HL-60/S4 treated with phorbol 12-myristate 13-acetate at 8.2 ng/mL for 4 days and 3 days (cell line): Measurements from ENCODE around the gene CEBPG.

Source experiments
- in situ Hi-C: fragments of 300-500 bp; cut with MboI; formaldehyde crosslinking; loops from 2 replicates; pipeline ENCODE4 v1.15.0; 2022; ENCODE audit warnings: low sequenced_read_pairs

Gene CEBPG

DNA sequence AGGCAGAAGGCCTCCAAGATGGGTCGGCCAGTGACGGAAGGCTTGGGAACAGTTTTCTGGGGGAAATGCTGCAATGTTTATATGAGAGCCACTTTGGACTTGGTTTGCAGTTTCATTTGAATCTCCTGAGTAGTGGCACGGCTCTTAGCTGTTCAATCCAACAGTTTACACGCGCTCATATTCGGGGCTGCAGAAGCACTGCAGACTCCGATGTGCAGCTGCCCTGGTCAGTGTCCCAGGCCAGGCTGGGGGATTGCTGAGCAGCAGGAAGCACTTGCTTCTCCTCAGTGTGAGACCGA, 31.7 kb downstream of the CEBPG start:
- in situ Hi-C loops: loop anchor here (10.0 to 25.0 kb wide), 3 partner anchors 100 to 268 kb away; partner anchors contain the start of genes CEBPA and WDR88

DNA sequence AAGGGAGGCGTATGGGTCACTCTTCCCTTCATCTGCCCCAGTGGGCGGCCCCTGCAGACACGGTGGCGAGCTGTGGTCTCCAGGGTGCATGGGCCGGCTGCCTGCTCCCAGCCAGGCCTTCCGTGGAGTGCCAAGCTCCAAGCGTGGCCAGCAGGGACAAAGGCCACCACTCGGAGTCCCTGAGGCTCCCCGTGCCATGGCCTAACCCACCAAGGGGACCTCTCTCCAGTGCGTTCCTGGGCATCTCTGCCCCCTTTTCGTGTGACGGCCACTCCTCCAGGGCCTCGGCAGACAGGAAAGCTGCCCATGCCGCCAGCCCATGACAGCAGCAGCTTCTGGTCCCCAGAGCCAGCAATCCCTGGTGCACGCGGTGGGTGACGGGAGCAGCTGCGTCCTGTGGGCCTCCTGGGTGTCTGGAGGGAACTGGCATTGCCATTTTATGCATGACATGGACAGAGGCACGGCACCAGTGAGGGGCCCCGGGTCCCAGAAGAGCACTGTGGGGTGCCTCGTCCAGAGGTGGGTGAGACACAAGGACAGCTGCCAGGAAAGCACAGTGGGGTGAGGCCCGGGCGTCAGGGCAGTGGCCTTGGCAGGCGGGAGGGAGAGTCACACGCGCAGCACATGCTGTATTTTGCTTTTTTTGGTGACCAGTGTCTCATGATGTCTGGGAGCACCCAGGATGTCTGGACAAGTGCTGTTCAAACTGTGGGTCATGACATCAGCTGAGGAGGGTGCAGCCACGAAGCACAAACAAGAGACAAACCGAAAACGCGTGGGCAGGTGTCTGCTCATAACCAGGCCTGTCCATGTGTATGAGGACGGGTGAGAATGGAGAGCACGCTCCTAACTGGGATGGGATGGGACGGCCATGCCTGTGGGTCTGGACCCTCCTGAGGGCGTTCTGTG, 32.3 kb downstream of the CEBPG start:
- in situ Hi-C loops: loop anchor here (10.0 to 25.0 kb wide), 3 partner anchors 101 to 269 kb away; partner anchors contain the start of genes CEBPA and WDR88

DNA sequence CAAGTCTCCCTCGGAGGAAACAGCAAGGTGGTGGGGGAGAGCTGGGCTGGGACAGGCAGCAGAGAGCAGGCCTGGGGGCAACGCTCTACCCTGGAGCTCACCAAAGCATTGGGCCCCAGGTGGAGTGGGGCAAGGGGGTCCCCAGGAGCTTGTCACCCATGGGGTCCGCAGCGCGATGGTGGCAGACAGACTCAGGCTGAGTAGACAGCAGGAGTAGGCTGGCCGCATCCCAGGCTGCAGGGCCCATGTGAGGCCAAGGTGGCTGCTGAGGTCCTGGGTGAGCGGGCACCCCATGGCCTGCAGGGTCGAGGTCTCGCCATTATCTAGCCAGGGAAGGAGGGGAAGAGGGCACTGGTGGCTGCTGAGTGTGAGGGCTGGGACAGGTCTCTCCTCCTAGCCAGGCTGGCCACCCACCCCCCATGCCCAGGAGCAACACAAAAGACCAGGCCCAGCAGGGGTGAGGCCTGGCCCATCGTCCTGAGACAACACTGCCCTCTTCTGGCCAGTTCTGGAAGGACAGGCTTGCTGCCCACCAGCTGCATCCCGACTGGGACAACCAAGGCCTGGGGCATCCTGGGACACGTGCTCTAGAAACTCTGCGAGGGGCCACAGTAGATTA, 33.1 kb downstream of the CEBPG start:
- in situ Hi-C loops: loop anchor here (10.0 to 25.0 kb wide), 3 partner anchors 102 to 269 kb away; partner anchors contain the start of genes CEBPA and WDR88

DNA sequence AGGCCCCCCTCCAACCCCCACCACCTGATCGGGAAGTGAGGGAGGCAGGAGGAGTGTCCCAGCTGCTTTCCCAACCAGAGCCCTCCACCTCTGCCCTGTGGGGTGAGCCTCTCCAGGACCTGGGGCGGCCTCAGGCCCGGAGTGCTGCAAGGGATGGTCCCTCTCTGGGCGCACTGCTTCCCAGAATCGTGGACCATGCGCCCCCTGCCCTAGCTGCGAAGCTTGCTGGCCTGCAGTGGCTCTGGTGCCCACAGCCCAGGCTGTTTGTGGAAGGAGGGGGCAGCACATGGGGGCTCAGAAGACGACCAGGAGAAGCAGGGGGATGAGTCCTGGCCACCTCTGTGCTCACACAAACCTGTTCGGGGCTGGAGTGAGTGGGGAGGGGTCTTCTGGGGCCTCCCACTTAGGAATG, 33.6 kb downstream of the CEBPG start:
- in situ Hi-C loops: loop anchor here (10.0 to 25.0 kb wide), 3 partner anchors 102 to 270 kb away; partner anchors contain the start of genes CEBPA and WDR88

DNA sequence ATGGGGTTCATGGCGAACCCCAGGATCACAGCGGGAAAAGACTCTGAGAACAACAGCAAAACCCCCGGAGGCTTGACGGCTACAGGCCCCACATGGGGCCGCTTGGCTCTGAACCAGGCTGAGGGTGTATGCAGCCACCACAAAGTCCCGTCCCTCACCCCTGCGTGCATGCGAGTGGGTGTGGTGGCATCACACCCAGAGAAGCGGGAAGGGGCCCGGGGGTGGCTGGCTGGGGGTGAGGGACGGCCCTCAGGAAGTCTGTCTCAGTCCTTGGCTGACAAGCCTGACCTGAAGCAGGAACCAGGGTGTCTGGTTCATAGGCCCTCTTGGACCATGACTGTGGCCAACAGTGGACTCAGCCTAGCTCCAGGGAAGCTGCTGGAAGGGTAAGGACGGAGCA, 34.2 kb downstream of the CEBPG start:
- in situ Hi-C loops: loop anchor here (10.0 to 25.0 kb wide), 3 partner anchors 103 to 270 kb away; partner anchors contain the start of genes CEBPA and WDR88

DNA sequence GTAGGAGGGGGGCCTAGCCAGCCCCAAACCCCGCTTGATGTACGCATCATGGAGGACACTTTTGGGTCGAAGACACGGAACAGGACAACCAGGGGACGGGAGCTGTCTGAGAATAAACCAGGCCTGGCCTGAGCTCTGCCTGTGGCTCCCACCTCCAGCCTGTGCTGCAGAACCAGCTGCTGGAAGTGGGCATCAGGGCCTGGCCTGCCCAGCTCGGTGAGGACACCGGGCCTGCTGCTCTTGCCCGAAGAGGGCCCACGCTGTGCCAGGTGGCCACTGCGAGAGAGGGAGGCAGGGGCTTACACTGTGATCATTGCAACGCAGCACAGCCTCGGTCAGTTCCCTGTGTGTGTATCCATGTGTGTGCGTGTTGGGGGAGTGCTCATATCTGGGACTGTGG, 34.6 kb downstream of the CEBPG start:
- in situ Hi-C loops: loop anchor here (10.0 to 25.0 kb wide), 3 partner anchors 103 to 271 kb away; partner anchors contain the start of genes CEBPA and WDR88

DNA sequence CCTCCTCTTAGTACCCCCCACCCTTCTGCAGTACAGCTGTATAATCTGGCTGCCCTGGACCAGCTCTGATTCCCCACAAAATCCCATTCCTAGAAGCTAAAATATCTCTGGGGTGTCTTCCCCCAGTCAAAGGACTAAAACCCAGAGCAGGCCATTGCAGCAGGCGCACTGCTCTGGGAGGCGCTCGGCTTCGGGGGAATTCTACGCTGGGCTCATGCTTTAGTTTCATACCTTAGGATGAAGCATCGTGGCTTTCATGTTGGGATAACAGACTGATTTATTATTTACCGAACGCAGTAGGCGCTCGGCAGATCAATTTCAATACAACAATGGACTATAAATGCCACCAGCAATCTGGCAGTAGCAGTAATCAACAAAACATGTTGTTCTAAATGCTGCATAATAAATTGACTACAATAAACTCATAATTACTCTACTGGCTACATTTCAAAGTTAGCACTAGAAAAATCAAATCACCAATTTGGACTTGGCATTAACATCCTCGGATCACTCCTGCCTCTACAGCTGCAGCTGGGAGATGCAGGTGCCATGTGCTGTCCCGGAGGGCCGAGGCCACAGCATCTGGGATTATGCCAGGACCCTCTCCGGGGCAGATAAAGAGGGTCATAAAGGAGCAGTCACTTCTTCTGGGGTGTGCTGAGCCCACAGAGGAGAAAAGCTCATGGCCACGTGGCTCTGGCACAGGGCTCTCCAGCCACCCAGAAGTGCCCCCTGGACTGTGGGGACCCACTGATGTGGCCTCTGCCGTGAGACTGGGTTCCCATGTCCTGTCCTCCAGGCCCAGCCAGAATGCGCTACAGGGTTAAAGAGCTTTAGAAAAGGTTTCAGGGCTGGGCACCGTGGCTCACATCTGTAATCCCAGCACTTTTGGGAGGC, 35.3 kb downstream of the CEBPG start:
- in situ Hi-C loops: loop anchor here (10.0 to 25.0 kb wide), 3 partner anchors 104 to 271 kb away; partner anchors contain the start of genes CEBPA and WDR88

DNA sequence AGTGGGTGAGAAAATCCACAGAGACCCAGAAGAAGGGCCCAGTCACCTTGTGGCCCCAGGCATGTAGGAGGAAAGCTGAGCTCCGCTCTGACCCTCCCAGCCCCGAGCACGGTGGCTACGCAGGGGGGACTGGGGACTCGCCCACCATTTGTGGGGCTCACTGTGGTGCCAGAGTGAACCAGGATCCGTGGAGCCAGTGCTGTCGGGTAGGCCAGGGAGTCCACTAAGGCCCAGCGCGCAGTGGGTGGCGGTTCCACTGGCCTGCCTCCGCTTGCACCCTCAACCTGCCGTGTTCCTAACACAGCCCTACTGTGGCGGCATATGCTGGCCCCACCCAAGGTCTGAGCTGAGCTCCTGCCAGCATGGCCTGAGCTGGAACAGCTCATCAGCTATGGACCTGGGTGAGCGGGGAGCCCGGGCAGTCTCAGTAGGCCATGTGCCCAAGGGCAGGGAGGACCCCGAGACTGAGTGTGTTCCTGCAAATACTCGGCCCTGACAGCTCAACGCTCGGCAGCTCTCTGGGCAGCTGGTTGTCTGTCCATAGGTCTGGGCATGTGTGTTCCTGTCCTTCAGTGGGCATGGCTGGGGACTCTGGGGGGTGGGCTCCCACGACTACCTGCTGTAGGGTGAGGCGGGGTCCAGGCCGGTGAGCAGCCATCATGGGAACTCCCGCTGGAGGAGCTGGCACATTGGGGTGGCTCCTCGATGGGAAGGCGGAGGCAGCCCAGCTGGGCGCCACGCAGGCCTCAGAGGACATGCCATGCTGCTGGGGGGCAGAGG, 36.6 kb downstream of the CEBPG start:
- in situ Hi-C loops: loop anchor here (10.0 to 25.0 kb wide), 3 partner anchors 105 to 273 kb away; partner anchors contain the start of genes CEBPA and WDR88

DNA sequence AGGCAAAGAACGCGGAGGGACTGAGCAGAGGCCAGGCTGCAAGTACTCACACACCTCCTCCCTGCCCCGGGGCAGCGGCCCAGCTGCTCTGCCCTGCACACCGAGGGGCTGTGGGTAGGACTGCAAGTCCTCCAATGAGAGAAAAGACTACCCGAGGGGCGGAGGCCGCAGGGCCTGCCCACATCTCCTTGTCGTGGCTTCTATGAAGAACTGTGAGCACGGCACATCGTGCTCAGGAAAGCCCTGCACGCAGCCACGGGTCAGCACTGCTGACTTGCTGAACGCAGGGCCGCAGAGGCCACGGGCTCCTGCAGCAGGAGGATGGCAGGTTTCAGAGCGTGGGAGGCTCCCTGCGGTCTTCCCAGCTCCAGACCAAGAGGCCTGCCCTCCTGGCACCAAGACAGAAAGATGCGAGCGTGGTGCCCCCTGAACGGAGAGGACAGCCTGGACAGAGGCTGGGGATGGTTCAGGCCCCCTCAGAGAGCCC, 37.4 kb downstream of the CEBPG start:
- in situ Hi-C loops: loop anchor here (25.0 kb wide), 1 partner anchor 274 kb away; the partner anchor contains the start of gene WDR88

DNA sequence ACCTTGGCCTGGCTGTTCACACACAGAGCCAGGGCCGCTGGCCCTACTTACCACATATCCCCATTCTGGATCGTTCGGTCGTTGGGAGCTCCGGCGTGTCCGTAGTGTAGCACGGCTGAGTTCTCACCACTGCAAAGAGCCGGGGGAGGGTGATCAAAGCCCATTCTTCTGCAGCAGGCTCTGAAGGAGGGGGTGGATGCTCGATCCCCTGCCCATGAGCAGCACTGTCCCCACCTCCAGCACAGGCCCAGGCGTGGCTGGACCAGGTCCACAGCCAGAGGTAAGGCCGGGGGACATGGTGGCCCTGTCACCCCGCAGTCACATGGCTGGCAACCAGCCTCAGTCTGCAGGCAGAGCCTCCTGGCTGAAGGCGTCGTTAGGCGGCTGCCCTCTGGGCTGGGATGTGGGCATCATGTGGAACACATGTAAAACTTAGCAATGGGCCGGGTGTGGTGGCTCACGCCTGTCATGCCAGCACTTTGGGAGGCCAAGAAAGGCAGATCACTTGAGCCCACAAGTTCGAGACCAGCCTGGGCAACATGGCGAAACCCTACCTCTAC, 38.2 kb downstream of the CEBPG start:
- in situ Hi-C loops: loop anchor here (25.0 kb wide), 1 partner anchor 274 kb away; the partner anchor contains the start of gene WDR88

DNA sequence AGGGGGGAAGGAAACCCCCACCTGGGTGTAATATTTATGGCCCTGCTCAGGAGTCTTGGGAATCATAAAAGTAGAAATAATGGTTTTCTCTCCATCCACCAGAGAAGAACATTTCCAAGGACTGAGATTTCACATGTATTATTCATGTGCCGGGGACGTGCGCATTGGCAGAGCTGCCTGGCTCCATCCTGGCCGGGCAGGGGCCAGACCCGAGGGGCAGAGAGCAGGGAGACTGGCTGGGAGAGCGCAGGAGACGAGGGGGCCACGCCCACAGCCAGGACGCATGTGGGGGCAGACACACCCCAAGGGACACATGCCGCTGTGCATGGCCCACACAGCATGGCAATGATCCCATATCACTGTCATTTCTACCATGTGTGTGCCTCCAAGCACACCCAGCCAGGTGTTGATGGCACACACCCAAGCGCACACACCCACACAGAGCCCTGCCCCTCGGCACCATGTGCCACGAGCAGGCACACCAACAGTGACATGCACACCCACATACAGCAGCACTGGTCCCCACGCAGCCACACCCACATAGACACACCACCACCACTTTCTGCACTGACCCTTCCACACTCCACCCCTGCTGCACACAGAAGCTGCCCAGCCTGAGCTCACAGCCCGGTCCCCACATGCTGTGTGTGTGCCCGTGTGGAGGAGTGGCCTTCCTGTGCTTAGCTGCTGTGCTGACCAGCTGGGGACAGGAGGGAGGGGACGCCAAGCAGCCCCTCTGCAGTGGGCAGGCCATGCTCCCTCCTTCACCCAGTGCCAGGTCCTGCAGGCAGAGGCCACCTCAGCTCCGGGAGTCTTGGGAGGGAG, 39.3 kb downstream of the CEBPG start:
- in situ Hi-C loops: loop anchor here (25.0 kb wide), 1 partner anchor 276 kb away; the partner anchor contains the start of gene WDR88

DNA sequence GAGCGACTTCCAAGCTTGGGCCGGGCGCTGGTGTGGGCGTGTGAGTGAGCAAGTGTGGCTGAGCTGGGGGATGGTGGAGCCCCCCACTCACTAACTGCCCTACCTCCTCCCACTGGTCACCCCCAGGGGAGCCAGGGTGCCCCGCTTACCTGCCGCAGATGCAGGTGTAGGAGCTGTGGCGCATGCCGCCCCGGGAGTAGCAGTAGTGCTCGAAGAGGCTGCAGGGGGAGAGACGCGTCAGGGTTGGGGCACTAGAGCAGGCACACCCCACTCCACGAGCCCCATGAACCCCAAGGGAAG, 39.9 kb downstream of the CEBPG start:
- in situ Hi-C loops: loop anchor here (25.0 kb wide), 1 partner anchor 276 kb away; the partner anchor contains the start of gene WDR88

DNA sequence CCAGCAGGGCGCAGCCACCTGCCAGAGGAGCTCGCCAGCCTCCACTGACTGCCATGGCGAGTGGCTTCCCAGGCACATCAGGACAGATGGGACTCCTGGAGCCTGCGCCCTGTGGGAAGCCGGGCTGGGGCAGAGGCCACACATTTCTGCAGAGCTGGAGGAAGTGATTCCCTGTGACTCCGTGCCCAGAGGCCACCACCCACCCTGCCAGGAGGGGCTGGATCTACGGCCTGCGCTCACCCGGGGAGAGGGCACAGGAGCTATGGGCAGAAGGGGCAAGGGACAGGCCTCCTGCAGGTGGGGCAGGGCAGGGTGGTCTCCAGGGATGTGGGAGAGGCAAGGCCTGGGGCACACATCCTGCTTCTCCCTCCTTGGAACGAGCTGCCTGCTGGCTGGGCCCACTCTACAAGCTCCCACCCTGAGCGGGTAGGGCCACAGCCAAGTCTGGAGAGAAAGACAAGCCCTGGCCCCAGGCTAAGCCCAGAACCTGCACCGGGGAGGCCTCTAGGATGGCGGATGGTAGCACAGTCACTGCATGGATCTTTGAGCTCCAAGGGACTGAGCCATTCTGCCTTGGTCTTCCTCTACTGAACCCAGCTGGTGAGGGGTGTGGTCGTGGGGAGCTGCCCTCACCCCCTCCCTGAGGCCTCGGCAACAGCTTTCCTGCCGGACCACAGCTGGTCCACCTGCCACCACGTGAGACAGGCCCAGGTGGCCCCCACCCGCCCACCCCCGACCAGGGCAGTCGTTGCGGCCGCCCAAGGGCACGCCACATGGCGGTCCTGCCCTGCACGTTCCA, 40.6 kb downstream of the CEBPG start:
- in situ Hi-C loops: loop anchor here (25.0 kb wide), 1 partner anchor 277 kb away; the partner anchor contains the start of gene WDR88

DNA sequence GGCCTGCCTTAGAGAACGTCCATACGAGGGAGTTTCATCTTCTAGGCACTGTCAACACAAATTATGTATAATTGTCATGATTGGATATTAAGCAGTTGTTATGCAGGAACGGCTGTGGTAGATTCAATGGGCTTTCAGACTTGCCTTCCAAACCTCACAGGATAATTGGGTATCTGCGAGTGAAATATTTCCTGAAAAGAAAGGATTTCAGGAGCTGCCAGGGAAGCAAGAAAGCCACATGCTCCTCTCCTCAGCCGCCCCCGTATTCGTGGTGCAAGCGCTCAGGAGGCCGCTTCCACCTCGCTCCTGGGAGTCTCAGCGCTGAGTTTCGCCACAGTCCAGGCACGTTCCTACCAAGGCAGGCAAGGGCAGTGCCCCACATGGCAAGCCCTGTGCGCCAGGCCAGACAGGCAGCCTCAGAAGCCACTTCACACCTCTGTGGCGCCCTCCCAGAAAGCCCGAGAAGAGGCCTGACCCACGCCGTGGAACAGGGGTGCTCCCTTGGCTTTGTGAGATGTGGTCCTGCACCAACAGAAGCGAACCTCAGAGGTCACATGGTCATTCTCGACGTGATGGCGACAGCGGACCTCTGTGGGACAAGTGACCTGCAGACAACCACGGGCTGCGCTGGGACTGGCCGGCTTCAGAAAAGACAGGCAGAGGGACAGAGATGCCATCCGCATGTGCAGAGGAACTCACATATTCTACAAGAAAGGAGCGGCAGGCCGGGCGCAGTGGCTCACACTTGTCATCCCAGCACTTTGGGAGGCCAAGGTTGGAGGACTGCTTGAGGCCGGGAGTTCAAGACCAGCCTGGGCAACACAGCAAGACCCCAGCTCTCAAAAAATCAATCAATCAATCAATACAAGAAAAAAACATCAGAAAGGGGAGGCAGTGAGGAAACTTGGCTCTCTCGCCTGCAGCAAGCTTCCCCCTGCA, 41.4 kb downstream of the CEBPG start:
- in situ Hi-C loops: loop anchor here (25.0 kb wide), 1 partner anchor 278 kb away; the partner anchor contains the start of gene WDR88

DNA sequence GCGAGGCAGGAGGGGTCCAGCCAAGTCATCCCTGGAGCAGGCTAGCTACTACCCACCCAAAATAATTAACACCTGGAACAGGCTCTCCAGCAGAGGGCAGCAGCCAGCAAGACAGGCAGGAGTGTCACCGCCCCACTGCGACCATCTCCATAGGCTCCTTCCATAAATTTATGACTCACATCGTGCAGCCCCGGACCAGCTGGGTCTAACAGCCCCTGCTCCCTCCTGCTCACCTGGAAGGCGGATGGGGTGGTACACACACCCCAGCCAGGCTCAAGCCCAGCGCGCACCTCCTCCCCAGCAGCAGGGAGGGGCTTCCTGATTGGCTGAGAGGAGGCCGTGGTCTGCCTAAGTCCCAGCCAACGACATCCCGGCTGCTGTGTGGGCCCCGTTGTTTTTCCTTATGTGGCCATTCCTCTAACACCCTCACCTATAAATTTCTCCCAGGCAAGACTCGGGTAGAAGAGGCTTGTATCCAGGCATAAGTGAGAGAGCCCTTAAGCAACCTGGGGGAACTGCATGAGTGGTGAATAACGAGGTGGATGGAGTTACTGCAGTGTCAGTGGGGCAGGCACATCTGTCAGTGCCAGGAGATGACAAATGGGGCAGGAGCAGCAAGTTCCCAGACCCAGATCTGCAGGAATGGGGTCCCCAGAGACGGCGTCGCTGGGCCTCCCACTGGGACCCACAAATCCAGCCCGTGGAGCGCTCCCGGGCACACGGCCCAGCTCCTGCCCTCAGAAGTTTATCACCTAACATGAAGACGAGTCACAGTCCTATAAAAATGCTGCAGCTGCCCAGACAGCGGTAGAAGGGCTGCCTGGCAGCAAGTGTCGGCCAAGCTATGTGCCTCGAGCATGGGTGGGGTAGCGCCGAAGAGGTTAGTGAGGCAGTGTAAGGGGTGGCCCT, 43.1 kb downstream of the CEBPG start:
- in situ Hi-C loops: loop anchor here (25.0 kb wide), 1 partner anchor 279 kb away; the partner anchor contains the start of gene WDR88
